PC-3 (cell line): ENCODE measurements around the gene ASTN2.

Experiments used
- CTCF ChIP-seq: fragments of 300-600 bp; sonication (generic); conservative IDR thresholded peaks from 2 replicates; pipeline ENCODE4 v1.5.1; 2017; ENCODE audit warnings: antibody characterized with exemption, low read depth, mild to moderate bottlenecking, low read length
- EZH2 ChIP-seq: fragments of 300-600 bp; sonication (generic); IDR thresholded peaks from one replicate; pipeline ENCODE4 v1.6.1; 2017; ENCODE audit warnings: antibody characterized with exemption, mild to moderate bottlenecking, low read length; ENCODE audit not compliant: unreplicated experiment

DNA sequence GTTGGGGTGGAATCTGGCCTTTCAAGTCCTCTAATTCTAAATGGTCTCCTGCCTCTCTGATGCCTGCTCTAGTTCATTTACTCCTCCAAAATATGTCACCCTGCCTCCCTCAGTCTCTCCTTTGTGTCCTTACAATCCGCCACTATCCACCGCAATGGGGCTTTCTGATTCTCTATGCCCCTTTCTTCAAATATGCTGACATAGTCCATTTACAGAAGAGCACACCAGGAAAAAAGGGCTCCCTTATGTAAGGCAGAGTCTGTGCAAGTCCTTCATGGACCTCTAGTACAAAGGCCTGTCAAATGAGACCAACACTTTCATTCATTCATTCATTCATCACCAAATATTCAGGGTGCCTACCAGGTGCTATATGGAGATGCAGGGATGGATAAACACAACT is 2.0 kb upstream of the ASTN2 start:
- no peak for TF ChIP-seq EZH2
- no peak for TF ChIP-seq CTCF
